Naive B cell (primary cell): ENCODE results near the gene LDLRAD4. TPM values are rescaled to one million over a fixed set of nuclear protein-coding genes. Genes with fewer than 3 reads are reported as not detected.
"Not testable (repeated sequence)": the region's sequence is repeated elsewhere in the genome, so short reads cannot be mapped to it uniquely, and the experiment has no call there.

Experiments
- ATAC-seq, 2 donors: fragments of 150-1000 bp; cut with Tn5 transposase; 2 replicates each; pipeline ENCODE4 v1.10.0; 2021; ENCODE audit warnings: low read depth in 2 of 2, mild to moderate bottlenecking in 2 of 2, moderate library complexity in 2 of 2
- DNase-seq: peaks from one replicate; pipeline ENCODE4 v3.0.0; 2022
- H3K27ac Mint-ChIP-seq, 6 donors: one replicate each; pipeline ENCODE4 v1.8.0; 2020 to 2022; ENCODE audit warnings: mild to moderate bottlenecking in 6 of 6, mixed read lengths in 6 of 6, moderate library complexity in 5 of 6, inconsistent platforms in 2 of 6
- H3K27me3 Mint-ChIP-seq, 3 donors: one replicate each; pipeline ENCODE4 v1.8.0; 2021 to 2022; ENCODE audit warnings: mixed read lengths in 3 of 3, mild to moderate bottlenecking in 1 of 3
- H3K36me3 Mint-ChIP-seq, 2 donors: one replicate each; pipeline ENCODE4 v1.8.0; 2020 to 2022; ENCODE audit warnings: mixed read lengths in 2 of 2, inconsistent platforms in 1 of 2, mild to moderate bottlenecking in 1 of 2
- H3K4me1 Mint-ChIP-seq, 3 donors: one replicate each; pipeline ENCODE4 v1.8.0; 2020 to 2022; ENCODE audit warnings: mixed read lengths in 3 of 3, inconsistent platforms in 1 of 3, mild to moderate bottlenecking in 1 of 3, moderate library complexity in 1 of 3
- H3K4me3 Mint-ChIP-seq, 8 donors: one replicate each; pipeline ENCODE4 v1.8.0; 2020 to 2022; ENCODE audit warnings: mild to moderate bottlenecking in 8 of 8, mixed read lengths in 8 of 8, moderate library complexity in 8 of 8, inconsistent platforms in 2 of 8
- H3K9me3 Mint-ChIP-seq, 7 donors: one replicate each; pipeline ENCODE4 v1.8.0; 2020 to 2022; ENCODE audit warnings: mixed read lengths in 7 of 7, mild to moderate bottlenecking in 5 of 7, inconsistent platforms in 2 of 7, moderate library complexity in 1 of 7
- polyA plus RNA-seq, 6 donors: library from polyadenylated mRNA; unstranded; fragments of 300-500 nt; fragmentation: Illumina TruSeq; gene quantifications; one replicate each; pipeline ENCODE4 v1.2.3, GENCODE V29; 2021; ENCODE audit warnings: low read depth in 6 of 6

Gene LDLRAD4
- polyA plus RNA-seq, 6 donors from 2014 or later: 6.4 to 16.1 (median 9.2) TPM

- Mint-ChIP-seq H3K9me3 (peaks cover 0 to 16% (median 9%) of the 10 kb centered on the region in 7 donors), H3K27me3 (no peaks in the 10 kb centered on the region), H3K4me1 (peaks cover 34 to 52% (median 50%) of the 10 kb centered on the region in 3 donors), H3K36me3 (peaks cover 6 to 14% of the 10 kb centered on the region in 2 donors), H3K4me3 (peak overlapping the region; percentile 91 to 99 (median 96)), H3K27ac (peak overlapping the region; percentile 94 to 97 (median 97))
- DNase-seq (peak; percentile 70), ATAC-seq (peak; percentile 92 to 94)
Measured at GRCh38 chr18:13464432-13465123, 246.0 kb downstream of the LDLRAD4 start.

- peaks cover 35 to 54% (median 53%) of the 10 kb centered on the region in 3 donors for H3K4me1 Mint-ChIP-seq
Measured at GRCh38 chr18:13465124-13465446, 246.5 kb downstream of the LDLRAD4 start.

GRCh38 chr18:13465476-13465875, 246.9 kb downstream of the LDLRAD4 start:
- Mint-ChIP-seq H3K9me3 (peaks cover 0 to 16% (median 9%) of the 10 kb centered on the region in 7 donors), H3K4me3 (peak overlapping the region; percentile 91 to 99 (median 96)), H3K27me3 (no peaks in the 10 kb centered on the region), H3K4me1 (peaks cover 35 to 54% (median 53%) of the 10 kb centered on the region in 3 donors), H3K36me3 (peaks cover 6 to 14% of the 10 kb centered on the region in 2 donors), H3K27ac (peak overlapping the region; percentile 94 to 97 (median 97))
- ATAC-seq: no peak
- DNase-seq: no peak

More at GRCh38 chr18:13465124-13465446, 246.5 kb downstream of the LDLRAD4 start:
- peaks cover 6 to 14% of the 10 kb centered on the region in 2 donors for H3K36me3 Mint-ChIP-seq
- DNase-seq: no peak
- peaks cover 0 to 16% (median 9%) of the 10 kb centered on the region in 7 donors for H3K9me3 Mint-ChIP-seq
- peak overlapping the region; percentile 94 to 97 (median 97) for H3K27ac Mint-ChIP-seq
- ATAC-seq: no peak
- peak overlapping the region; percentile 91 to 99 (median 96) for H3K4me3 Mint-ChIP-seq
- no peaks in the 10 kb centered on the region for H3K27me3 Mint-ChIP-seq

- peak overlapping the region in 1 of 8 donors; percentile 70 for H3K4me3 Mint-ChIP-seq
- H3K4me1 Mint-ChIP-seq: peaks cover 18 to 36% (median 28%) of the 10 kb centered on the region in 3 donors
- no peaks in the 10 kb centered on the region for H3K27me3 Mint-ChIP-seq
- H3K36me3 Mint-ChIP-seq: peaks cover 18 to 30% of the 10 kb centered on the region in 2 donors
- peak overlapping the region in 3 of 6 donors; percentile 42 to 85 (median 80) for H3K27ac Mint-ChIP-seq
- no peak for DNase-seq
- H3K9me3 Mint-ChIP-seq: peaks cover 0 to 16% (median 9%) of the 10 kb centered on the region in 7 donors
- ATAC-seq: no peak
Measured at GRCh38 chr18:13470516-13471197, 252.1 kb downstream of the LDLRAD4 start.

GRCh38 chr18:13471198-13471845, 252.8 kb downstream of the LDLRAD4 start:
- Mint-ChIP-seq H3K4me1 (peaks cover 17 to 30% (median 24%) of the 10 kb centered on the region in 3 donors), H3K9me3 (peaks cover 0 to 16% (median 7%) of the 10 kb centered on the region in 7 donors), H3K4me3 (no peak overlapping the region), H3K27me3 (no peaks in the 10 kb centered on the region), H3K27ac (peak overlapping the region in 4 of 6 donors; percentile 42 to 85 (median 66)), H3K36me3 (peaks cover 22 to 33% of the 10 kb centered on the region in 2 donors)
- ATAC-seq (no peak), DNase-seq (no peak)

GRCh38 chr18:13471971-13472628, 253.5 kb downstream of the LDLRAD4 start:
- Mint-ChIP-seq H3K27me3 (no peaks in the 10 kb centered on the region), H3K4me1 (peaks cover 17 to 22% (median 18%) of the 10 kb centered on the region in 3 donors), H3K9me3 (peaks cover 0 to 10% (median 4%) of the 10 kb centered on the region in 7 donors), H3K4me3 (peak overlapping the region in 1 of 8 donors; percentile 50), H3K36me3 (peaks cover 22 to 30% of the 10 kb centered on the region in 2 donors), H3K27ac (peak overlapping the region in 3 of 6 donors; percentile 34 to 78 (median 53))
- DNase-seq: no peak
- no peak for ATAC-seq

GRCh38 chr18:13473751-13474150, 255.2 kb downstream of the LDLRAD4 start:
- DNase-seq (no peak), ATAC-seq (no peak)
- Mint-ChIP-seq H3K4me3 (no peak overlapping the region), H3K27ac (peak overlapping the region in 1 of 6 donors; percentile 52), H3K36me3 (peaks cover 24 to 28% of the 10 kb centered on the region in 2 donors), H3K27me3 (no peaks in the 10 kb centered on the region), H3K9me3 (peaks cover 0 to 1% (median 0%) of the 10 kb centered on the region in 7 donors), H3K4me1 (peaks cover 17 to 22% (median 18%) of the 10 kb centered on the region in 3 donors)

GRCh38 chr18:13474336-13474735, 255.8 kb downstream of the LDLRAD4 start:
- ATAC-seq (no peak), DNase-seq (no peak)
- H3K9me3 Mint-ChIP-seq: peaks cover 0 to 4% (median 0%) of the 10 kb centered on the region in 7 donors
- peaks cover 16 to 21% (median 20%) of the 10 kb centered on the region in 3 donors for H3K4me1 Mint-ChIP-seq
- H3K36me3 Mint-ChIP-seq: peaks cover 24 to 33% of the 10 kb centered on the region in 2 donors
- H3K27ac Mint-ChIP-seq: peak overlapping the region in 1 of 6 donors; percentile 47
- H3K4me3 Mint-ChIP-seq: no peak overlapping the region
- no peaks in the 10 kb centered on the region for H3K27me3 Mint-ChIP-seq

- H3K27ac Mint-ChIP-seq: peak overlapping the region in 2 of 6 donors; percentile 22 to 47
- H3K4me3 Mint-ChIP-seq: no peak overlapping the region
- ATAC-seq (no peak), DNase-seq (no peak)
- H3K27me3 Mint-ChIP-seq: no peaks in the 10 kb centered on the region
- peaks cover 24 to 33% of the 10 kb centered on the region in 2 donors for H3K36me3 Mint-ChIP-seq
- peaks cover 0 to 5% (median 0%) of the 10 kb centered on the region in 7 donors for H3K9me3 Mint-ChIP-seq
- H3K4me1 Mint-ChIP-seq: peaks cover 13 to 23% (median 16%) of the 10 kb centered on the region in 3 donors
Measured at GRCh38 chr18:13474907-13475545, 256.5 kb downstream of the LDLRAD4 start.

- not testable (repeated sequence) for ATAC-seq, H3K9me3 Mint-ChIP-seq, H3K4me3 Mint-ChIP-seq, DNase-seq, H3K27me3 Mint-ChIP-seq
- H3K4me1 Mint-ChIP-seq: peaks cover 21 to 29% (median 24%) of the 10 kb centered on the region in 3 donors
- peaks cover 24 to 33% of the 10 kb centered on the region in 2 donors for H3K36me3 Mint-ChIP-seq
- peak overlapping the region in 2 of 6 donors; percentile 42 to 74 for H3K27ac Mint-ChIP-seq
Measured at GRCh38 chr18:13476312-13476711, 257.8 kb downstream of the LDLRAD4 start.

- Mint-ChIP-seq H3K4me1 (peaks cover 29 to 36% (median 33%) of the 10 kb centered on the region in 3 donors), H3K27ac (no peak overlapping the region), H3K9me3 (peaks cover 0 to 5% (median 0%) of the 10 kb centered on the region in 7 donors), H3K27me3 (no peaks in the 10 kb centered on the region), H3K4me3 (no peak overlapping the region), H3K36me3 (peaks cover 24 to 33% of the 10 kb centered on the region in 2 donors)
- no peak for ATAC-seq
- DNase-seq: no peak
Measured at GRCh38 chr18:13477147-13477683, 258.7 kb downstream of the LDLRAD4 start.
